SU-DHL-6 (cell line): ENCODE results near the gene S100B.
A peak's percentile ranks its signal among the peaks of the same experiment; 100 is the strongest.
"Not testable (repeated sequence)": the region's sequence is repeated elsewhere in the genome, so short reads cannot be mapped to it uniquely, and the experiment has no call there.

Experiments used
- H2AFZ ChIP-seq: fragments of 200-600 bp; sonication (generic); 2 replicates; pipeline ENCODE4 v1.6.1; 2014; ENCODE audit warnings: low read depth, mild to moderate bottlenecking, moderate library complexity, mixed read lengths, antibody characterized with exemption, low read length; ENCODE audit not compliant: severe bottlenecking
- H3F3A ChIP-seq: fragments of 200-600 bp; shearing (Covaris generic); 2 replicates; pipeline ENCODE4 v1.6.0; 2016; ENCODE audit warnings: antibody characterized with exemption, mild to moderate bottlenecking; ENCODE audit not compliant: insufficient read depth
- H3K27ac ChIP-seq: fragments of 200-600 bp; sonication (generic); 2 replicates; pipeline ENCODE4 v1.5.1; 2016; ENCODE audit warnings: low read depth, mild to moderate bottlenecking, low read length, moderate library complexity, mixed read lengths
- H3K27me3 ChIP-seq: fragments of 200-600 bp; sonication (generic), shearing (Covaris generic); 2 replicates; pipeline ENCODE4 v1.6.0; 2014; ENCODE audit warnings: mild to moderate bottlenecking, low read length
- H3K36me3 ChIP-seq: fragments of 200-600 bp; sonication (generic); 2 replicates; pipeline ENCODE4 v1.6.1; 2014; ENCODE audit warnings: mild to moderate bottlenecking, low read length, mixed read lengths
- H3K4me2 ChIP-seq: fragments of 300-600, 200-600 bp; shearing (Covaris generic), sonication (generic); 2 replicates; pipeline ENCODE4 v1.6.0; 2014; ENCODE audit warnings: low read length, low read depth, mild to moderate bottlenecking; ENCODE audit not compliant: poor library complexity, severe bottlenecking
- H3K4me3 ChIP-seq: fragments of 200-600 bp; sonication (generic); 2 replicates; pipeline ENCODE4 v1.5.1; 2014; ENCODE audit warnings: antibody characterized with exemption, low read length, mild to moderate bottlenecking, mixed read lengths; ENCODE audit not compliant: insufficient read depth, poor library complexity, severe bottlenecking
- H3K79me2 ChIP-seq: fragments of 200-600 bp; sonication (generic); 2 replicates; pipeline ENCODE4 v1.6.1; 2014; ENCODE audit warnings: mild to moderate bottlenecking, low read length, moderate library complexity; ENCODE audit not compliant: insufficient read depth
- H3K9ac ChIP-seq: fragments of 200-600 bp; sonication (generic); 2 replicates; pipeline ENCODE4 v1.7.0; 2014; ENCODE audit warnings: mild to moderate bottlenecking, low read length
- H3K9me2 ChIP-seq: fragments of 200-600 bp; sonication (generic); replicated peaks from 2 replicates; pipeline ENCODE4 v1.6.1; 2014; ENCODE audit warnings: low read length; ENCODE audit not compliant: insufficient read depth
- H3K9me3 ChIP-seq: fragments of 200-600 bp; sonication (generic); 2 replicates; pipeline ENCODE4 v1.6.1; 2014; ENCODE audit warnings: low read length, mixed read lengths; ENCODE audit not compliant: insufficient read depth
- H4K20me1 ChIP-seq: fragments of 200-600 bp; sonication (generic); 2 replicates; pipeline ENCODE4 v1.6.1; 2014; ENCODE audit warnings: low read depth, mild to moderate bottlenecking, antibody characterized with exemption, low read length, moderate library complexity, mixed read lengths
- CTCF ChIP-seq: fragments of 200-600 bp; sonication (generic); IDR thresholded peaks from one replicate; pipeline ENCODE4 v1.5.1; 2017; ENCODE audit warnings: antibody characterized with exemption, mild to moderate bottlenecking, low read length, moderate library complexity; ENCODE audit not compliant: insufficient read depth, poor library complexity, severe bottlenecking
- EZH2phosphoT487 ChIP-seq: fragments of 200-600 bp; sonication (generic), shearing (Covaris generic); conservative IDR thresholded peaks from 2 replicates; pipeline ENCODE4 v1.6.1; 2018; ENCODE audit warnings: mild to moderate bottlenecking, antibody characterized with exemption, low read length, moderate library complexity, mixed read lengths

The S100B gene

DNA sequence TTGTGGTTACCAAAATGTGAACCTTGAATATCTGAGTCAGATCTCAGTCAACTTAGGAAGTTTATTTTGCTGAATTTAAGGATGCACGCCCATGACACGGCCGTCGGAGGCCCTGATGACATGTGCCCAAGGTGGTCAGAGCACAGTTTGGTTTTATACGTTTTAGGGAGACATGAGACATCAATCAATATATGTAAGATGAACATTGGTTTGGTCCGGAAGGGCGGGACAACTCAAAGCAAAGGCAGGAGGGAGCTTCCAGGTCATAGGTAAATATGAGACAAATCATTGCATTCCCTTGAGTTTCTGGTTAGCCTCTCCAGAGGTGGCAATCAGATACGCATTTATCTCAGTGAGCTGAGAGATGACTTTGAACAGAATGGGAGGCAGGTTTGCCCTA is 29.5 kb upstream of the S100B start:
- Histone ChIP-seq H3K9ac (no peak overlapping the region; the same call in 1 of the 2 replicates), H3K36me3 (peaks cover 3% of the 10 kb centered on the region; the same call in 1 of the 2 replicates), H2AFZ (peak overlapping the region; percentile 92), H3K79me2 (peaks cover 4% of the 10 kb centered on the region; the same call in 1 of the 2 replicates), H3K4me3 (no peak overlapping the region), H4K20me1 (0 out of 2 replicates have a peak, but pooled peaks cover 2% of the 10 kb centered on the region), H3K4me2 (peak overlapping the region; percentile 69), H3K27me3 (no peaks in the 10 kb centered on the region), H3K9me3 (no peaks in the 10 kb centered on the region), H3K9me2 (no peaks in the 10 kb centered on the region), H3F3A (peaks cover 18% of the 10 kb centered on the region), H3K27ac (no peak overlapping the region)
- no peak for TF ChIP-seq CTCF
- TF ChIP-seq EZH2phosphoT487, result no peak

DNA sequence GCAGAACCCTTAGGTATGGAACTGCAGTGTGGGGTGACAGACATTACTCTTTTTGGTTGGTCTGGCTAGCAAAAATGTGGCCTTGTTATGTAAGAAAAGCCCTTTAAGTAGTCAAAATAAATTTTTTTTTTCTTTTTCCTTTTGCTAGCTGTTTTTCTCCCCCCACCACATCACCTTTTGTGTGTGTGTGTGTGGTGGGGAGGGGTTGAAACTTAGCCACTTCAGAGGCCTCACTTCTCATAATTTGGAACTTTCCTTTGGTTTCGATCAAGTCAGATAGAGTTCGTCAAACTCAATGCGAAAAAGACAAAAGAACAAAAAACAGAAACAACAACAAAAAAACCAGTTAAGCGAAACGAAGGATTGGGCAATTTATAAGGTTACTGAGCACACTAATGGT is 28.7 kb upstream of the S100B start:
- no peak overlapping the region for H3K9ac ChIP-seq
- H3K4me2 ChIP-seq, result no peak overlapping the region
- no peak overlapping the region for H3K4me3 ChIP-seq
- no peaks in the 10 kb centered on the region for H3K9me3 ChIP-seq
- TF ChIP-seq EZH2phosphoT487, result no peak
- no peak for TF ChIP-seq CTCF
- no peak overlapping the region for H2AFZ ChIP-seq
- H3K36me3 ChIP-seq, result peaks cover under 1% of the 10 kb centered on the region; the same call in 1 of the 2 replicates
- peaks cover 3% of the 10 kb centered on the region; the same call in 1 of the 2 replicates for H3K79me2 ChIP-seq
- H3F3A ChIP-seq, result peaks cover 12% of the 10 kb centered on the region
- no peaks in the 10 kb centered on the region for H4K20me1 ChIP-seq
- no peaks in the 10 kb centered on the region for H3K9me2 ChIP-seq
- H3K27ac ChIP-seq, result no peak overlapping the region
- no peaks in the 10 kb centered on the region for H3K27me3 ChIP-seq

- not testable (repeated sequence) for H4K20me1 ChIP-seq, H2AFZ ChIP-seq, H3K79me2 ChIP-seq
Observed at GRCh38 chr21:46630915-46631314, 26.0 kb upstream of the S100B start.

GRCh38 chr21:46628868-46629267 is 24.0 kb upstream of the S100B start:
- TF ChIP-seq EZH2phosphoT487, result no peak
- no peak for TF ChIP-seq CTCF
- H4K20me1 ChIP-seq, result no peaks in the 10 kb centered on the region

More at GRCh38 chr21:46630915-46631314, 26.0 kb upstream of the S100B start:
- not testable (repeated sequence) for H3K4me3 ChIP-seq, H3K27ac ChIP-seq, H3K9ac ChIP-seq, H3K27me3 ChIP-seq, H3F3A ChIP-seq, H3K36me3 ChIP-seq, H3K9me3 ChIP-seq, H3K4me2 ChIP-seq, H3K9me2 ChIP-seq

More at GRCh38 chr21:46628868-46629267, 24.0 kb upstream of the S100B start:
- no peaks in the 10 kb centered on the region for H3K27me3 ChIP-seq
- H3K9ac ChIP-seq, result no peak overlapping the region
- H3K36me3 ChIP-seq, result no peaks in the 10 kb centered on the region
- H3K9me2 ChIP-seq, result no peaks in the 10 kb centered on the region
- no peaks in the 10 kb centered on the region for H3K79me2 ChIP-seq
- H3K27ac ChIP-seq, result no peak overlapping the region
- H3K4me2 ChIP-seq, result no peak overlapping the region
- no peak overlapping the region for H2AFZ ChIP-seq
- no peaks in the 10 kb centered on the region for H3F3A ChIP-seq
- H3K9me3 ChIP-seq, result peaks cover 12% of the 10 kb centered on the region; the same call in 1 of the 2 replicates
- H3K4me3 ChIP-seq, result no peak overlapping the region
